ENCODE measurements around the gene HPGD.

DNA sequence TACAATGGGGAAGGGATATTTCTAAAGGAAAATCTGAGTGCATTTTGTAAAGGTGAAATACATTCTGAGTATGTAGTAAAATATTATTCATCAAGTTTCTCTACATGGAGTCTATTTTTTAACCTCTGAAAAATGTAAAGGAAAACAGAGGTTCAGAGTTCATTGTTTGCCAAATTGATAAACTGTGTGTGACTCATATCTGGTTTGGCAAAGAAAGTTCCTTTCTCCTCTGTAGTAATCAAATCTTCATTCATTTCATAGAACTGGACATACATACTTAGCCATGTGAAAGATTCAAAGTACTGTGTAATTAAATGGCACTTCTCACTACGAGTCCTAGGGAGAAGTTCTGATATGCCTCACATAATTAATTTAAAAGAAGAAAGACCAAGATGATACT is 61.6 kb downstream of the HPGD start:
- TF ChIP-seq, protein P1, sequence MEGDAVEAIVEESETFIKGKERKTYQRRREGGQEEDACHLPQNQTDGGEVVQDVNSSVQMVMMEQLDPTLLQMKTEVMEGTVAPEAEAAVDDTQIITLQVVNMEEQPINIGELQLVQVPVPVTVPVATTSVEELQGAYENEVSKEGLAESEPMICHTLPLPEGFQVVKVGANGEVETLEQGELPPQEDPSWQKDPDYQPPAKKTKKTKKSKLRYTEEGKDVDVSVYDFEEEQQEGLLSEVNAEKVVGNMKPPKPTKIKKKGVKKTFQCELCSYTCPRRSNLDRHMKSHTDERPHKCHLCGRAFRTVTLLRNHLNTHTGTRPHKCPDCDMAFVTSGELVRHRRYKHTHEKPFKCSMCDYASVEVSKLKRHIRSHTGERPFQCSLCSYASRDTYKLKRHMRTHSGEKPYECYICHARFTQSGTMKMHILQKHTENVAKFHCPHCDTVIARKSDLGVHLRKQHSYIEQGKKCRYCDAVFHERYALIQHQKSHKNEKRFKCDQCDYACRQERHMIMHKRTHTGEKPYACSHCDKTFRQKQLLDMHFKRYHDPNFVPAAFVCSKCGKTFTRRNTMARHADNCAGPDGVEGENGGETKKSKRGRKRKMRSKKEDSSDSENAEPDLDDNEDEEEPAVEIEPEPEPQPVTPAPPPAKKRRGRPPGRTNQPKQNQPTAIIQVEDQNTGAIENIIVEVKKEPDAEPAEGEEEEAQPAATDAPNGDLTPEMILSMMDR (conservative IDR thresholded peaks at IDR 0.05; ENCODE audit: low read depth, low read length), result no peak
- TF ChIP-seq, protein P2, sequence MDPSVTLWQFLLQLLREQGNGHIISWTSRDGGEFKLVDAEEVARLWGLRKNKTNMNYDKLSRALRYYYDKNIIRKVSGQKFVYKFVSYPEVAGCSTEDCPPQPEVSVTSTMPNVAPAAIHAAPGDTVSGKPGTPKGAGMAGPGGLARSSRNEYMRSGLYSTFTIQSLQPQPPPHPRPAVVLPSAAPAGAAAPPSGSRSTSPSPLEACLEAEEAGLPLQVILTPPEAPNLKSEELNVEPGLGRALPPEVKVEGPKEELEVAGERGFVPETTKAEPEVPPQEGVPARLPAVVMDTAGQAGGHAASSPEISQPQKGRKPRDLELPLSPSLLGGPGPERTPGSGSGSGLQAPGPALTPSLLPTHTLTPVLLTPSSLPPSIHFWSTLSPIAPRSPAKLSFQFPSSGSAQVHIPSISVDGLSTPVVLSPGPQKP (IDR thresholded peaks at IDR 0.05; ENCODE audit: borderline replicate concordance, low read depth, low read length), result no peak
- TF ChIP-seq POLR2A (IDR thresholded peaks at IDR 0.05; ENCODE audit: low read depth, low read length) (no peak), RCOR1 (IDR thresholded peaks at IDR 0.05; ENCODE audit: insufficient replicate concordance, low read length) (no peak), RFX5 (IDR thresholded peaks at IDR 0.05; ENCODE audit: low read depth, low read length) (no peak), CEBPB (IDR thresholded peaks at IDR 0.05; ENCODE audit: low read depth, low read length) (no peak), MAFK (IDR thresholded peaks at IDR 0.05; ENCODE audit: low read depth, low read length) (no peak)
- TF ChIP-seq, protein P3, sequence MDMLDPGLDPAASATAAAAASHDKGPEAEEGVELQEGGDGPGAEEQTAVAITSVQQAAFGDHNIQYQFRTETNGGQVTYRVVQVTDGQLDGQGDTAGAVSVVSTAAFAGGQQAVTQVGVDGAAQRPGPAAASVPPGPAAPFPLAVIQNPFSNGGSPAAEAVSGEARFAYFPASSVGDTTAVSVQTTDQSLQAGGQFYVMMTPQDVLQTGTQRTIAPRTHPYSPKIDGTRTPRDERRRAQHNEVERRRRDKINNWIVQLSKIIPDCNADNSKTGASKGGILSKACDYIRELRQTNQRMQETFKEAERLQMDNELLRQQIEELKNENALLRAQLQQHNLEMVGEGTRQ (IDR thresholded peaks at IDR 0.05; ENCODE audit: low read depth, low read length), result no peak
